ENCODE measurements around the gene SLIT3. TPM values are rescaled to one million over a fixed set of nuclear protein-coding genes. Genes with fewer than 3 reads are reported as not detected.

Gene SLIT3
- total RNA-seq, 4 donors from 2014 or later: 10.8 to 30.8 (median 18.4) TPM

DNA sequence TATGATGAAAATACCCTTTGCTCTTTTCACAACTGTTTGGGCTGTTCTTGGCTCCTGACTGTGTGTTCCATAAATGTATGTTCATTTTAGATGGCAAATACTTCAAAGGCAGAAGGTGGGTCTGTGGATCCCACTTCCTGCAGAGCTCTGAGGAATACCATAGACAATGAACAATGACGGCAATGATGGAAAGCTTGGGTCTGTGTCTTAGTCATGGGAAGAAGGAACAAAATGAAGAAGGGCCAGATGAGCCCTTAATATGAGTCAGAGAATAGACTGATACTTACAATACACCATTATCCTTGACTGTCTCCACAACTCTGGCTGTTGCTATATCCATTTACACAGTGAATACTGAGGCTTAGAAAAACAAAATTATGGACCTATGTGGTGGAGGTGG is 126.0 kb downstream of the SLIT3 start:
- Histone ChIP-seq H3K4me3 (no peak overlapping the region), H3K9me3 (no peaks in the 10 kb centered on the region), H3K27me3 (no peaks in the 10 kb centered on the region), H3K4me1 (peaks cover 7% of the 10 kb centered on the region), H3K36me3 (no peaks in the 10 kb centered on the region), H3K27ac (no peak overlapping the region)
- no peak for DNase-seq (ENCODE audit: low spot score in 2 of 2)
- WGBS: 50% methylated on average over 1 of the region's 1 CpG
- TF ChIP-seq CTCF (IDR thresholded peaks at IDR 0.05) (no peak), POLR2AphosphoS5 (IDR thresholded peaks at IDR 0.05) (no peak), POLR2A (IDR thresholded peaks at IDR 0.05) (no peak), EP300 (IDR thresholded peaks at IDR 0.05) (no peak)

DNA sequence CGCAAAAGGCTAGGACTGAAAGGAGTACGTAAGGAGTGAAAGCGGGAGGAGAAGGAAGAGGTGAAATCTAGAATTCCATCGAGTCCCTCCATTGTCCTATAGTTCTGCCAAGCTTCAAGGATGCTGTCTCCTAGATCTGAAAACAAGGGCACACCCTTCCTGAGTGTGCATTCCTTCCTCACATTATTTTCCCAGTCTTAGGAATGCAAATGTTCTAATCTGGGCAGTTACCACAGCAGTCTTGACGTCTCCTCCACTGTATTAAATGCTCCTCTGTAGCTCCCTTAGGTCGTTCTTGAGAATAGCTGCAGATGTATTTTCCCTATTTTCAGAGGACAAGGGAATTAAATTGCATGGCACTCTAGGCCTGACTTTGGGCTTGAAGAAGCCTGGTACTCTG is 127.6 kb downstream of the SLIT3 start:
- no peak for DNase-seq (ENCODE audit: low spot score in 2 of 2)
- WGBS: 71% methylated on average over 6 of the region's 6 CpGs
- Histone ChIP-seq H3K27ac (no peak overlapping the region), H3K4me1 (peaks cover 6% of the 10 kb centered on the region), H3K4me3 (no peak overlapping the region), H3K36me3 (no peaks in the 10 kb centered on the region), H3K9me3 (no peaks in the 10 kb centered on the region), H3K27me3 (no peaks in the 10 kb centered on the region)
- TF ChIP-seq EP300 (IDR thresholded peaks at IDR 0.05) (no peak), POLR2A (IDR thresholded peaks at IDR 0.05) (no peak), POLR2AphosphoS5 (IDR thresholded peaks at IDR 0.05) (no peak)

GRCh38 chr5:169171515-169171914 is 129.4 kb downstream of the SLIT3 start:
- Histone ChIP-seq H3K36me3 (no peaks in the 10 kb centered on the region), H3K27ac (no peak overlapping the region), H3K9me3 (no peaks in the 10 kb centered on the region), H3K4me3 (no peak overlapping the region), H3K27me3 (no peaks in the 10 kb centered on the region), H3K4me1 (peaks cover 8% of the 10 kb centered on the region)
- TF ChIP-seq POLR2AphosphoS5 (IDR thresholded peaks at IDR 0.05) (no peak), POLR2A (IDR thresholded peaks at IDR 0.05) (no peak), CTCF (IDR thresholded peaks at IDR 0.05) (no peak), EP300 (IDR thresholded peaks at IDR 0.05) (no peak)
- WGBS: 46% methylated on average over 2 of the region's 2 CpGs
- DNase-seq (ENCODE audit: low spot score in 2 of 2): no peak

DNA sequence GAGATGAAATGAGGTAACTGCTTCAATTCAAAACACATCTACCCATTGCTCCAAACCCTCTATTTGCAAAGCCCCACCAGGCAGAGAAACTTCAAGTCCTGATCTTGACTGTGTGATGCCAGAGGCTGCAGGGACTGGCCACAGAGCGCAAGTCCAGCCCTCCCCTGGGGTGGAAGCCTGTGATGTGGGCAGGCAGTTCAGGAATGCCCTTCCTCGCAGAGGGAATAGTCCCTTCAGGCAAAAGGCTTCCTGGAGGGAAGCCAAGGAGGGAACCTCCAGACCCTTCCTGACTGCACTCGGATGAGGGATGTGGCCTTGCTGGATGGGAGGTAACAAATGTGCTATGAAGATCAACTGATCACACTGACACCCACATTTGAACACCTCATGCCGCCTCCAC is 131.2 kb downstream of the SLIT3 start:
- H3K4me3 ChIP-seq: no peak overlapping the region
- no peak for TF ChIP-seq POLR2AphosphoS5 (IDR thresholded peaks at IDR 0.05)
- TF ChIP-seq CTCF (IDR thresholded peaks at IDR 0.05): no peak
- TF ChIP-seq POLR2A (IDR thresholded peaks at IDR 0.05): no peak
- TF ChIP-seq EP300 (IDR thresholded peaks at IDR 0.05): no peak

GRCh38 chr5:169168280-169168679 is 132.7 kb downstream of the SLIT3 start:
- Histone ChIP-seq H3K36me3 (no peaks in the 10 kb centered on the region), H3K4me3 (no peak overlapping the region), H3K4me1 (peaks cover 24% of the 10 kb centered on the region), H3K9me3 (no peaks in the 10 kb centered on the region), H3K27me3 (no peaks in the 10 kb centered on the region), H3K27ac (no peak overlapping the region)
- WGBS: 79% methylated on average over 3 of the region's 3 CpGs
- TF ChIP-seq POLR2A (IDR thresholded peaks at IDR 0.05) (no peak), POLR2AphosphoS5 (IDR thresholded peaks at IDR 0.05) (no peak), EP300 (IDR thresholded peaks at IDR 0.05) (no peak), CTCF (IDR thresholded peaks at IDR 0.05) (no peak)
- DNase-seq (ENCODE audit: low spot score in 2 of 2): no peak

More for the DNA sequence above, 131.2 kb downstream of the SLIT3 start:
- Histone ChIP-seq H3K4me1 (peaks cover 17% of the 10 kb centered on the region), H3K27me3 (no peaks in the 10 kb centered on the region), H3K9me3 (no peaks in the 10 kb centered on the region), H3K27ac (no peak overlapping the region), H3K36me3 (no peaks in the 10 kb centered on the region)
- 82% methylated on average over 4 of the region's 4 CpGs for WGBS
- no peak for DNase-seq (ENCODE audit: low spot score in 2 of 2)

GRCh38 chr5:169166078-169166477 is 134.9 kb downstream of the SLIT3 start:
- 89% methylated on average over 8 of the region's 8 CpGs for WGBS
- TF ChIP-seq POLR2A (IDR thresholded peaks at IDR 0.05) (no peak), EP300 (IDR thresholded peaks at IDR 0.05) (no peak), POLR2AphosphoS5 (IDR thresholded peaks at IDR 0.05) (no peak), CTCF (IDR thresholded peaks at IDR 0.05) (no peak)

More at GRCh38 chr5:169166078-169166477, 134.9 kb downstream of the SLIT3 start:
- Histone ChIP-seq H3K4me1 (peaks cover 44% of the 10 kb centered on the region), H3K27me3 (no peaks in the 10 kb centered on the region), H3K9me3 (no peaks in the 10 kb centered on the region), H3K4me3 (no peak overlapping the region), H3K27ac (peak overlapping the region; percentile 73), H3K36me3 (no peaks in the 10 kb centered on the region)
- DNase-seq (ENCODE audit: low spot score in 2 of 2): no peak

Measured in suprapubic skin (tissue), 4 donors.